ENCODE results near the gene CAMLG.
"Not testable (repeated sequence)": the region's sequence is repeated elsewhere in the genome, so short reads cannot be mapped to it uniquely, and the experiment has no call there.

The CAMLG gene

DNA sequence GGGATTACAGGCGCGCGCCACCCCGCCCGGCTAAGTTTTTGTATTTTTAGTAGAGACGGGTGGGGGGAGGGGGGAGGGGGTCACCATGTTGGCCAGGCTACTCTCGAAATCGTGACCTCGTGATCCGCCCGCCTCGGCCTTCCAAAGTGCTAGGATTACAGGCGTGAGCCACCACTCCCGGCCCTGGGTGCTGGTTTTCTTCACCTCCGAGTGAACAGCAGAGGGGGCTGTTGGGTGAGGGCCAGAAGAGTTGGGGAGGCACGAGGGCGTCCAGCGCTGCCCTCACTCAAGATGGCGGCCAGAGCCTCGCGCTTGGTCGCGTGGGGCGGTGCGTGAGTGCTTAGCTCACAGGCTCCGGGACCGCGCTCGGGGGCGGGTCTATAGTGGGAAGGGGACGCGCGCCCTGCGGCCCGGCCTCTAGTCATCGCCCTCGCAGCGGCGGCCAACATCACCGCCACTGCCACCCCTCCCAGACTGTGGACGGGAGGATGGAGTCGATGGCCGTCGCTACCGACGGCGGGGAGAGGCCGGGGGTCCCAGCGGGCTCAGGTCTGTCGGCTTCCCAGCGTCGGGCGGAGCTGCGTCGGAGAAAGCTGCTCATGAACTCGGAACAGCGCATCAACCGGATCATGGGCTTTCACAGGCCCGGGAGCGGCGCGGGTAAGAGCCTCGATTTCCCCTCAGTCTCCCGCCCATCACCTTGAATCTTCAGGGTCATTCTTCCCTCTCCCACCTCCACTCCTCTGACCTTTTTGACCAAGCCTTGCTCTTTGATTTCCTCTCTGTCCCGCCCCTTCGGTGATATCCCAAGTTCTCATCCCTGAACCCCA, at the start of gene CAMLG:
TSS of gene CAMLG (plus strand) at position 416 of the 830 bp plus-strand sequence. CDS start at position 489, 73 bp downstream.
- DNase-seq: peak; percentile 83

DNA sequence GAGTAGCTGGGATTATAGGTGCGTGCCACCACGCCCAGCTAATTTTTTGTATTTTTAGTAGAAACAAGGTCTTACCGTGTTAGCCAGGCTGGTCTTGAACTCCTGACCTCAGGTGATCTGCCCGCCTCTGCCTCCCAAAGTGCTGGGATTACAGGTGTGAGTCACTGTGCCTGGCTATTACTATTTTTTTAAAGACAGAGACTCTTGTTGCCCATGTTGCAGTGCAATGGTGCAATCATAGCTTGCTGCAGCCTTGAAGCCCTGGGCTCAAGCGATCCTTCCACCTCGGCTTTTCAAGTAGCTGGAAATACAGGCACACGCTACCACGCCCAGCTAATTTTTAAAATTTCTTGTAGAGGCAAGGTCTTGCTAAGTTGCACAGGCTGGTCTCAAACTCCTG, 48.2 kb upstream of the CAMLG start:
- not testable (repeated sequence) for DNase-seq

DNA sequence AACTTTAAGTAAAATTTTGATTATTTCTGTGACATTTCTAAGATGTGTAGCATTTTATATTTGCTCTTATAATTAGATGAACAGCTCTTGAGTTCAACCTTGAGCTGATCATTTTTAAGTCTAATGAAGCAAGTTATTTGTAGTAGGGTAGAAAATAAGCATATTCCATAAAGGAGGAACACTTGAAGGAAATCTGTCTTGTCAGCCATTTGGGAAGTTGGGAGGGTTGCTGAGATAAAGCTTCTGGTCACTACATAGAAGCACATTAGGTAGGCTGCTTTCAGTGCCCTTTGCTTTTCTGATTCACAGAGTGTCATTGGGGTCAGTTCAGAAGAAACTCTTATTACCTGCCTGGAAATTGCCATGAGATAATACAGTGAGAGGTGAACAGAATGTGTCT, 45.6 kb upstream of the CAMLG start:
- DNase-seq: no peak

DNA sequence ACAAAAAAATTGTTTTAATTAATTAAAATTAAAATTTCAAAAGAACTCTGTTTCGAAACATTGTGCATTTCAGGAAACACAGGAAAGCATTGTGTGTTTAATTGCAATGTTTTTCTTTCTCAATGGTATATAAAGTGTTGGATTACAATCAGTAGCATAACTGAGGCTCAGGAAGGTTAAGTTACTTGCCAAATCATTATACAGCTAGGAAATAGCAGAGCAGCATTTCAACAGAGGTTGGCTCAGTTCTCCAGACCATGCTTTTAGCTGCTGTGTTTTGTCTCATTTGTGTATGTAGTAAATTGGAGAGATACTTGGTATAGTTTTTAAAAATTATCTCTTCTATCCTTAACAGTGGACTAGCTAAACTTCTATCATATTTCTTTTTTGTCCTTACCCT, 30.0 kb upstream of the CAMLG start:
- DNase-seq: no peak

DNA sequence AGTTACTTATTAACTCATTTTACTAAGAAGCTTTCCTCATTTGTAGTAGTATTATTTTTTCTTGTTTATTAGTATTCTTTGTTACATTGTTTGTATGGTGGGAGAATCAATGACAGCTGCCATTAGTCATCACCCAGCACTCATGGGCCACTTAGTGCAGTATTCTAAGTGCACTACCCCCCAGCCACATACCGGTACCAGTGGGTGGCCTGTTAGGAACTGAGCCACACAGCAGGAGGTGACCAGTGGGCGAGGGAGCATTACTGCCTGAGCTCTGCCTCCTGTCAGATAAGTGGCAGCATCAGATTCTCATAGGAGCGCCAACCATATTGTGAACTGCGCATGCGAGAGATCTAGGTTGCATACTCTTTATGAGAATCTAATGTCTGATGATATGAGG, 24.2 kb upstream of the CAMLG start:
- DNase-seq: no peak

DNA sequence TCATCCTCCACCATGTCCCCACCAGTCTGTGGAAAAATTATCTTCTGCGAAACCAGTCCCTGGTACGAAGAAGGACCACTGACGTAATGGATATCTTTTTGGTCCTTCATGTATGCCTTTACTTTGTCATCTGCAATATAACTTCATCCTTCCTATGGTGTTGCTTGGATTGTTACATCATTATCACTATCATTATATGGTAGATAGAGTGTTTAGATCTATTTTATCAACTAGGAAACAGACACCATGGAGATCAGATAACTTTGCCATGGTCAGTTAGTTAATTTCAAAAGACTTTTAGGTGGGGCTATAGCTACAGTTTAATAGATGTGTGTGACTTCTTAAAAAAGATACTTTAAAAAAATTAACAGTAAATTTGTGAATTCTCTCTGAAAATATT, 23.8 kb upstream of the CAMLG start:
- DNase-seq: no peak

DNA sequence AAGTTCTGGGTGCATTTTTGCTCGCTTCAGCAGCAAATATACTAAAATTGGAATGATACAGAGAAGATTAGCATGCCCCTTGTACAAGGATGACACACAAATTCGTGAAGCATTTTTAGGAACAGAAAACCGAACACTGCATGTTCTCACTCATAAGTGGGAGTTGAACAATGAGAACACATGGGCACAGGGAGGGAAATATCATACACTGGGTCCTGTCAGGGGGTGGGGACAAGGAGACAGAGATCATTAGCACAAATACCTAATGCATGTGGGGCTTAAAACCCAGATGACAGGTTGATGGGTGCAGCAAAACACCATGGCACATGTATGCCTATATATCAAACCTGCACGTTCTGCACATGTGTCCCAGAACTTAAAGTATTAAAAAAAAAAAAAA, 22.9 kb upstream of the CAMLG start:
- DNase-seq: not testable (repeated sequence)

DNA sequence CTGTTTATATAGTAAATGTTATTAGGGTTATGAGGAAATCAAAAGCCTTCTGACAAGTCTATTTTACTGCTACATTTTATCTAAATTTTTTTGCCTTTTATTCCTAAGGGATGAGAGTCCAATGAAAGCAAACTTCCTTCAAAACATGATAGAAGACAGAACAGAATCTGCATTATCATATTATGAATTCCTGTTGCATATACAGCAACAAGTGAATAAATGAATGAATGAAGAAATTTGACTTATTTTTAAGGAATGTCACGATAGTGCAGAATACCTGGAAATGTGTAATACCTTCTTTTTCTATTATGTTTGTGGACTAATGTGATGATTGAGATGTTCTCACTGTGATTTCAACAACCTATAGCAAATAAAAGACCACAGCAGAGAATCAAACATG, 13.5 kb upstream of the CAMLG start:
- DNase-seq: no peak

DNA sequence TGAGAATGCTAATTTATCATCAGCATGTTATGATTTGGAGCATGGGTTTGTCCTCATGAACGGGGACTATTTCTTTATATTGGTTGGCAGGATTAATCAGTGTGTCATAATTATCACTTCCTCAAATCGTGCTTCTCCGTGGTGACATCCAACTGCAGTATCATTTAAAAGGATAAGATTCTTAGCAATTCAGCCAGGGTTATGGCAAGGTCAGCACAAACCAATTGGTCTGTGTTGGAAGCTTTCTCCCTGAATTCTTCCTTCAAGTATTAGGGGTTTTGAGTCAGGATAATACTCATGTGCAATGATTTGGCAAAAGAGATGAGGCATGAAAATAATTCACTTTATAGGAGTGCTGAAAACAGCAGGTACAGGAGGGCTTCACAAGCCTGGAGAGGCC, 5.5 kb upstream of the CAMLG start:
- no peak for DNase-seq

DNA sequence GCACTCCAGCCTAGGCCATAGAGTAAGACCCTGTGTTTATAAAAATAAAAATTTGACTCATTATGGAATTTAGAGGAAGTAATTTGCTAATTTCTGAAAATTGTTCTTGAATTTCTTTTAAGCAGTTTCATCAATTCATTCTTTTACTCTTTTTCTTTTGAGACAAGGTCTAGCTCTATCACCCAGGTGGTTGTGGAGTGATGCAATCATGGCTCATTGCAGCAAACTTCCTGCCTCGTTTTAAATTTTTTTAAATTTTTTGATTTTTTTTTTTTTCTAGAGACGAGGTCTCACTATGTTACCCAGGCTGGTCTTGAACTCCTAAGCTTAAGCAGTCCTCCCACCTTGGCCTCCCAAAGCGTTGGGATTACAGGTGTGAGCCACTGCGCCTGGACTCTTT, 3.1 kb upstream of the CAMLG start:
- DNase-seq: no peak

GRCh38 chr5:134736173-134736812, 2.1 kb upstream of the CAMLG start:
- DNase-seq: no peak

DNA sequence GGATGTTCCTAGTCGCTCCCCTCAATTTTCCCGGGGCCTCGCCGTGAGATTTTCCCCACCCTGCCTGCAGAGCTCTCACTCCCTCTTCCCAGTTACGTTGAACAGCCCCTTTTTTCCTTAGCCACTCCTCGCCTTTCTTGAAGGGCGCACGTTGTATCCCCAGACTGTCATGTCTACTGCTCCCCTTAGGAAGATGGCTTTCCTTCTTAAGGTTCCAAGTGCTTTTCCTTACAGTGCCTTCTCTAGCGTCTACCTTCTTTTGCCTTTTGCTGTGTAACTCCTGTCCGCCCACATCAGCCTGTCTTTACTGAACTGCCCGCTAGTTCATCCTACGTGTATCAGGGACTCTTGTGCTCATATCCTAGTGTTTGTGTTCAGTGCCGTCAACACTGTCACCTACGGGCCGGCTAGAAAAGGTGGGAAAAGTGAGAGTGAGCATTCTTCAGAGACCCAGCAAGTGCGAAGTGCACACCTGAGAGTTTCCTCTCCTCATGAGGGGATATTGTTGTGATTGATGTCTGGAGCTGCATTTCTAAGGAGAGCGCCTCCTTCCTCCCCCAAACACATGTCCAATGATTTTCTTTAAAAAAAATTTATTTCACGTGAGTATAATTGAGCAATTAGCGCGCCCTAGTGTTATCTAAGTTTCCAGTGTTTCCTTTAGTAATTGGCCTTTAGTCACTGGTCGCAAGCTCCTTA, 764 bp downstream of the CAMLG start:
- DNase-seq: peak; percentile 10

GRCh38 chr5:134741052-134741451, 2.7 kb downstream of the CAMLG start:
- no peak for DNase-seq

DNA sequence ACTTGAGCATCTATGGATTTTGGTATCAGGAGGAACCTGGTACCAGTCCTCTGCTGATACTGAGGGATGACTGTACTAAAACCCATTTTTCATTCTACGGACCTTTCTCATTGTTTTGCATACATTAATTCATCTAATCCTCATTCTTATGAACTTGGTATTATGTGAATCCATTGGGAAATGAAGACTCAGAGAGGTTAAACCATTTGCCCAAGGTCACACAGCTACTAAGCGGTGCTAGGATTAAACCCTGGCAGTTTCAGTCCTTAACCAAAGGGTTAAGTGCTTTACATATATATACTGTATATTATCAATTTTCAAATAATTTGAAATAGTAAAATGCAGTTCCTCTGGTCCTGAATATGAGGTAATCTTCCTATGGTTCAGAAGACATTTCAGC, 3.8 kb downstream of the CAMLG start:
- no peak for DNase-seq

DNA sequence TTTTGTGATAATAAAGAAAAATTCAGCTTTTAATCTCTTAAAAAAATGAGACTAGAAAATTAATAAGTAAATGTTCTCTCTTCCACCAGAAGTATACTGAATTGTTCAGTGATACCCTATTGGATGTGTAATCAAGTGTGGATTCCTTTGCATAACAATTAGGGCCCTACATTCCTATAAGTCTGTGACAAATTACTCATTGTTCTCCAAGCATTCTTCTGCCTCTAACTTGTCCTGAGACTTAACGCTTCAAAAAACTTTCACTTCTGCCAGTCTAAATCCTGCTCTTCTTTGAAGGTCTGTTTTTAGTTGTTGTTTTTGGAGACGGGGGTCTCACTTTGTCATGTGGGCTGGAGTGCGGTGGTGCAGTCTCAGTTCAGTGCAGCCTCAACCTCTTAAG, 11.1 kb downstream of the CAMLG start:
- peak; percentile 8 for DNase-seq

GRCh38 chr5:134758176-134758503, 19.8 kb downstream of the CAMLG start:
- DNase-seq: no peak

DNA sequence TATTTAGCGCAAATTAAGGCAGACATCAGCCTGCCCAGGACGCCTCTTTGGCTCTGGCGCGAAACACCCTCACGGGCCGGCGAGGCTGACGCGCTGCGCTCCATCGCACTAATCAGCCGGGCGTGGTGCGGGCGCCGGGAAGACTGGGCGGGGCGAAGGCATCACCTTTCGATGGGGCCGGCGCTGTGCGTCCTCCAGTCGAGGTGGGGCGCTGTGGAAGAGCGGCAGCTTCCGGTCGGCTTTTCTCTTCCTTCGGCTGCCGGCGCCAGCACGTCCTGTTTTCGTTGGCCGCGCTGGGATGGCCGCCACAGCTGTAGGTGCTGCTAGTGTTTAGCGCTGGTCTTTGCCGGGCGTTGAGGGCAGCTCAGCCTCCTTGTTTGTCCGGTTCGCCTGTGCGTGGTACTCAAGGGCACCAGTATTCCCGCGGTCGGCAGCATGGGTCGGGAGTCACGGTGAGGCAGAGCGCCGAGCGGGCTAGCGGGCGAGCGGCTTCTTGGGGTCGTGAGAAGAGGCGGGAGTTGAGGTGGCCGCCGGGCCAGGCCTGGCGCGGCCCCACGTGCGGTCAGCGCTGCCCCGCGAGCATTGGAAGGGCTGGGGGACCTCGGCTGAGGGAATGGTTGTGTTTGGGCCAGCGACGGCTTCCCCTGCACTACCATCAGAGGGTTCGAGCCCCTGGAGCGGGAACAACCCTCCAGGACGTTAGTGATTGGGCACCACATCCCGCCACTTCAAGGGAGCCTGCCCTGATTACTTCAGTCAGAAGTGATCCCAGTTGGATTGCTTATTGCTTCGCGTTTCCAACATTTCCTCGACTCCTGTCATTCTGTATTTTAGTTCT, 20.4 kb downstream of the CAMLG start, which contains the start of gene DDX46:
TSS of gene DDX46 (plus strand) at position 276 of the 838 bp plus-strand sequence. CDS start at position 436, 160 bp downstream.
- peak; percentile 85 for DNase-seq

- DNase-seq: not testable (repeated sequence)
Observed at GRCh38 chr5:134767528-134768291, 29.4 kb downstream of the CAMLG start.

GRCh38 chr5:134769206-134769605, 30.9 kb downstream of the CAMLG start:
- DNase-seq: no peak

DNA sequence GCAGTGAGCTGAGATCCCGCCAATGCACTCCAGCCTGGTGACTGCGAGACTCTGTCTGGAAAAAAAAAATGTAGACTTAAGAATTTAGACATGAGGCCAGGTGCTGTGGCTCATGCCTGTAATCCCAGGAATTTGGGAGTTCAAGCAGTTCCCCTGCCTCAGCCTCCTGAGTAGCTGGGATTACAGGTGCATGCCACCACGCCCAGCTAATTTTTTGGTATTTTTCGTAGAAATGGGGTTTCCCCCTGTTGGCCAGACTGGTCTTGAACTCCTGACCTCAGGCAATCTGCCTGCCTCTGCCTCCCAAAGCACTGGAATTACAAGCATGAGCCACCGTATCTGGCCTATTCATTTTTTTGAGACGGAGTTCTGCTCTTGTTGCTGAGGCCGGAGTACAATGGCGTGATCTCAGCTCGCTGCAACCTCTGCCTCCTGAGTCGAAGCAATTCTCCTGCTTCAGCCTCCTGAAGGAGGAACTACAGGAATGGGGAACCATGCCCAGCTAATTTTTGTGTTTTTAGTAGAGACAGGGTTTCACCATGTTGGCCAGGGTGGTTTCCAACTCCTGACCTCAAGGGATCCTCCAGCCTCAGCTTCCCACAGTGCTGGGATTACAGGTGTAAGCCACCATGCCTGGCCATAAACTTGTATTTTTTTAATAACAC, 34.2 kb downstream of the CAMLG start:
- no peak for DNase-seq

DNA sequence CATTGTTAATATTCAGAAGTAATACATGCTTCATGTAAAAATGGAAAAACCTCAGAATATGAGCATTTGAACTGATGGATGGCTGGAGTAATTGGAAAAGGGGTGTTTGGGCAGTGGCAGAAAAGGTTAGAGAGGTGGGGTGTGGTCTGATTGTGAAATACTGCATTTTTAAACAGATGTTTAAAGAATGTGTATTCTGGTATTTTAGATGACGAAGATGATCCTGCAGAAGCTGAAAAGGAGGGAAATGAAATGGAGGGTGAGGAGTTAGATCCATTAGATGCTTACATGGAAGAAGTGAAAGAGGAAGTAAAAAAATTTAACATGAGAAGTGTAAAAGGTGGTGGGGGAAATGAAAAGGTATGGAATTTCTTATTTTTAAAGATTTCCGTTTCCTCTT, 39.0 kb downstream of the CAMLG start:
- DNase-seq: no peak

All from kidney glomerular epithelial cell (primary cell).